B cell (primary cell): ENCODE measurements around the gene HECTD3. TPM values are rescaled to one million over a fixed set of nuclear protein-coding genes. Genes with fewer than 3 reads are reported as not detected.

Source experiments
- ATAC-seq: fragments of 200-7000 bp; cut with Tn5 transposase; one replicate; pipeline ENCODE4 v1.10.0; 2021; ENCODE audit warnings: low read depth, mild to moderate bottlenecking, moderate number of reproducible peaks, moderate library complexity
- CTCF ChIA-PET: fragments of 350-600 bp; sonication (Branson Sonifier 250); formaldehyde crosslinking; loops from one replicate; lab custom pipeline; 2021; ENCODE audit warnings: antibody characterized with exemption, inconsistent platforms; lab: Charles Lee
- POLR2A ChIA-PET: fragments of 350-600 bp; sonication (Branson Sonifier 250); formaldehyde crosslinking; loops from one replicate; lab custom pipeline; 2021; ENCODE audit warnings: antibody characterized with exemption; lab: Charles Lee
- DNase-seq: peaks from one replicate; pipeline ENCODE4 v3.0.0; 2013
- H2AFZ ChIP-seq: 2 replicates; pipeline ENCODE4 v1.6.1; 2012; ENCODE audit warnings: mild to moderate bottlenecking, low read depth, low read length; ENCODE audit not compliant: insufficient read depth, poor library complexity, severe bottlenecking
- H3K27ac ChIP-seq, 2 donors: 1 replicate in 1 of 2; 2 replicates in 1 of 2; pipeline ENCODE4 v1.5.1; 2012 to 2013; ENCODE audit warnings: low read length in 2 of 2, mild to moderate bottlenecking in 2 of 2, moderate library complexity in 1 of 2
- H3K27me3 ChIP-seq, 4 experiments: fragments of 200-600 bp in 1 of 4; sonication (generic) in 1 of 4; replicated peaks in 1 of 4; 1 replicate in 2 of 4; 2 replicates in 2 of 4; pipeline versions ENCODE4 v1.6.1 to v1.7.0; 2013 to 2016; ENCODE audit warnings: low read length in 3 of 4, mild to moderate bottlenecking in 2 of 4, mixed read lengths in 1 of 4, moderate library complexity in 1 of 4; ENCODE audit not compliant: insufficient read depth in 4 of 4, control insufficient read depth in 3 of 4; ENCODE audit errors: control extremely low read depth in 1 of 4
- H3K36me3 ChIP-seq, 2 experiments: replicated peaks in 1 of 2; 1 replicate in 1 of 2; 2 replicates in 1 of 2; pipeline versions ENCODE4 v1.6.1 to v1.7.1; 2013; ENCODE audit warnings: low read length in 1 of 2; ENCODE audit not compliant: insufficient read depth in 2 of 2, control insufficient read depth in 1 of 2; ENCODE audit errors: control extremely low read depth in 1 of 2, extremely low read depth in 1 of 2
- H3K4me1 ChIP-seq, 2 donors: fragments of 200-600 bp in 1 of 2; sonication (generic) in 1 of 2; 1 replicate in 1 of 2; 2 replicates in 1 of 2; pipeline versions ENCODE4 v1.5.1 to v1.6.1; 2013 to 2017; ENCODE audit warnings: low read length in 2 of 2; ENCODE audit not compliant: control insufficient read depth in 2 of 2, insufficient read depth in 2 of 2
- H3K4me2 ChIP-seq: replicated peaks from 2 replicates; pipeline ENCODE3; 2012; ENCODE audit warnings: mild to moderate bottlenecking, low read depth, low read length; ENCODE audit not compliant: poor library complexity, severe bottlenecking
- H3K4me3 ChIP-seq, 5 experiments: fragments of 200-600 bp in 1 of 5; sonication (generic) in 1 of 5; 1 replicate in 3 of 5; 2 replicates in 2 of 5; pipeline versions ENCODE4 v1.5.1 to v1.7.0; 2011 to 2016; ENCODE audit warnings: low read length in 4 of 5, mild to moderate bottlenecking in 4 of 5, low read depth in 2 of 5, control low read depth in 1 of 5, moderate library complexity in 1 of 5; ENCODE audit not compliant: insufficient read depth in 1 of 5; ENCODE audit errors: control extremely low read depth in 1 of 5, extremely low read depth in 1 of 5
- H3K79me2 ChIP-seq: fragments of 200-600 bp; sonication (generic); one replicate; pipeline ENCODE4 v1.6.0; 2016; ENCODE audit warnings: low read length; ENCODE audit not compliant: control insufficient read depth, insufficient read depth
- H3K9ac ChIP-seq: fragments of 200-600 bp; sonication (generic); 2 replicates; pipeline ENCODE4 v1.6.1; 2017; ENCODE audit warnings: mild to moderate bottlenecking, low read length, moderate library complexity
- H3K9me3 ChIP-seq, 3 donors: one replicate each; pipeline versions ENCODE4 v1.6.1 to v1.7.1; 2013; ENCODE audit warnings: low read length in 2 of 3; ENCODE audit not compliant: control insufficient read depth in 2 of 3, insufficient read depth in 1 of 3; ENCODE audit errors: control extremely low read depth in 1 of 3
- H4K20me1 ChIP-seq: 2 replicates; pipeline ENCODE4 v1.6.0; 2012; ENCODE audit warnings: mild to moderate bottlenecking, low read length; ENCODE audit not compliant: insufficient read depth, control insufficient read depth, poor library complexity, severe bottlenecking
- H3K27ac Mint-ChIP-seq: one replicate; pipeline ENCODE4 v1.8.0; 2021; ENCODE audit warnings: mixed read lengths
- H3K27me3 Mint-ChIP-seq: one replicate; pipeline ENCODE4 v1.8.0; 2021; ENCODE audit warnings: mixed read lengths
- H3K4me1 Mint-ChIP-seq: one replicate; pipeline ENCODE4 v1.8.0; 2021; ENCODE audit warnings: mixed read lengths
- H3K4me3 Mint-ChIP-seq: one replicate; pipeline ENCODE4 v1.8.0; 2021; ENCODE audit warnings: mixed read lengths
- H3K9me3 Mint-ChIP-seq: one replicate; pipeline ENCODE4 v1.8.0; 2022; ENCODE audit warnings: mixed read lengths; ENCODE audit not compliant: insufficient read depth
- EZH2 ChIP-seq: IDR thresholded peaks from 2 replicates; pipeline ENCODE4 v1.6.1; 2012; ENCODE audit warnings: borderline replicate concordance, low read depth, mild to moderate bottlenecking, moderate library complexity, low read length; ENCODE audit not compliant: insufficient read depth, poor library complexity, severe bottlenecking
- WGBS: methylation state at CpG from one replicate; pipeline ENCODE4 v1.1.5; 2013; ENCODE audit warnings: missing lambda C conversion rate; ENCODE audit not compliant: insufficient coverage; 5-methylcytosine and 5-hydroxymethylcytosine counted together
- intact Hi-C: fragments of 100-400 bp; cut with micrococcal nuclease; formaldehyde crosslinking; loops from one replicate; pipeline ENCODE4 v1.10.0; 2022
- polyA plus RNA-seq: library from polyadenylated mRNA; depleted of rRNA; stranded (reverse); fragments of >200 nt; gene quantifications from 2 replicates; pipeline ENCODE4 v1.2.3, GENCODE V29; 2012
- total RNA-seq, 2 donors: library from RNA; stranded (reverse); fragments of 120-200 nt in 1 of 2; gene quantifications; 1 replicate in 1 of 2; 2 replicates in 1 of 2; pipeline versions ENCODE4 v1.2.3 to v1.2.4, GENCODE V29; 2013 to 2022
- TF ChIP-seq, protein P1 (sequence below): fragments of 200-600 bp; IDR thresholded peaks from one replicate; pipeline ENCODE4 v1.8.0; 2022; ENCODE audit warnings: antibody characterized with exemption, mild to moderate bottlenecking

HECTD3 gene
- total and polyA plus RNA-seq, 2 donors (not counting 1 experiment from before 2014, with no cell fraction given) = 44.5 to 66.8 TPM

DNA sequence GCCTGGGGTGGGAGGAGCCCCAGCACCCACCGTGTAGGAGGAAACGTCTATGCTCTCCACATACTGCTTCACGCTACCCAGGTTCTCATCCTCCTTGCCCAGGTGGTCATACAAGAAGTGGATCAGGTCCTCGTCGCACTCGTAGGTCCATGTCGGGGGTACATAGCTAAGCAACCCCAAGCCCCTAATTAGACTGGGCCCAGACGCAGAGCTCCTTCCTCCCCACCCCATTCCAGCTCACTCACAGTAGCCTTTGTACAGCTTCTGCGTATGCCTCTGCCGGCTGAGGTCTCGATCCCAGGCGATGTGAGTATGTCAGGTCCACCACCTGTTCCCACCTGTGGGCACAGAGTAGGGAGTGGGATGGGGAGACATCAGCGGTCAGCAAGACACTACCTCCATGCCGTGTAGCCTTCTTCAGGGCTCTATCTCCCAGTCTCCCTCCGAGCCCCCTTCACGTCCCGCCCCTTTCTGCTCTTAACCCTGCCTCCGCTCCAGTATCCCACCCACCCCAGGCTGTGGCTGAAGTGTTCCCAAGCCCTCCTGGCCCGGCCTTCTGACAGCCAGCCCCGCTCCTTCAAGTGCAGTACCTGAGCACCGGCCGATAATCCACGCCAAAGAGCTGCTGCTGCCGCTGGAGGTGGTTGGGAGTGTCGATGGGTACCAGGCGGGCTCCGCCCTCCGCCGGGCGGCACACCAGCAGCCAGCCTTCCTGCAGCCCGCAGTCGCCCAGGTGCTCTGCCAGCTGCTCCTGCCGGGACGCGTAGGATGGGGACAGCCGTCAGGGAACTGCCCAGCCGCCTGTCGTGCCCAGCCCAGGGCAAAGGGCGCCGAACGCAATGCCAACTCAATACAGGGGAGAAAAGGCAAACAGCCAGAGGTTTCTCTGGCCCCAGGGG, 919 bp downstream of the HECTD3 start:
- TF ChIP-seq, protein P1, sequence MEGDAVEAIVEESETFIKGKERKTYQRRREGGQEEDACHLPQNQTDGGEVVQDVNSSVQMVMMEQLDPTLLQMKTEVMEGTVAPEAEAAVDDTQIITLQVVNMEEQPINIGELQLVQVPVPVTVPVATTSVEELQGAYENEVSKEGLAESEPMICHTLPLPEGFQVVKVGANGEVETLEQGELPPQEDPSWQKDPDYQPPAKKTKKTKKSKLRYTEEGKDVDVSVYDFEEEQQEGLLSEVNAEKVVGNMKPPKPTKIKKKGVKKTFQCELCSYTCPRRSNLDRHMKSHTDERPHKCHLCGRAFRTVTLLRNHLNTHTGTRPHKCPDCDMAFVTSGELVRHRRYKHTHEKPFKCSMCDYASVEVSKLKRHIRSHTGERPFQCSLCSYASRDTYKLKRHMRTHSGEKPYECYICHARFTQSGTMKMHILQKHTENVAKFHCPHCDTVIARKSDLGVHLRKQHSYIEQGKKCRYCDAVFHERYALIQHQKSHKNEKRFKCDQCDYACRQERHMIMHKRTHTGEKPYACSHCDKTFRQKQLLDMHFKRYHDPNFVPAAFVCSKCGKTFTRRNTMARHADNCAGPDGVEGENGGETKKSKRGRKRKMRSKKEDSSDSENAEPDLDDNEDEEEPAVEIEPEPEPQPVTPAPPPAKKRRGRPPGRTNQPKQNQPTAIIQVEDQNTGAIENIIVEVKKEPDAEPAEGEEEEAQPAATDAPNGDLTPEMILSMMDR = no peak
- no peak for TF ChIP-seq EZH2
- H3K27ac ChIP-seq = peak overlapping the region in 1 of 2 donors; percentile 79
- peaks cover 41% of the 10 kb centered on the region for H3K79me2 ChIP-seq
- Mint-ChIP-seq H3K27ac (peak overlapping the region; percentile 46), H3K27me3 (no peaks in the 10 kb centered on the region), H3K4me3 (peak overlapping the region; percentile 91), H3K9me3 (no peaks in the 10 kb centered on the region), H3K4me1 (peaks cover 43% of the 10 kb centered on the region)
- ATAC-seq (no peak), DNase-seq (no peak)
- 29% methylated on average over 38 of the region's 41 CpGs for WGBS
- H4K20me1 ChIP-seq = peaks cover 14% of the 10 kb centered on the region
- H3K4me1 ChIP-seq = peaks cover 31 to 42% of the 10 kb centered on the region in 2 donors
- peak overlapping the region; percentile 85 for H3K9ac ChIP-seq
- H3K36me3 ChIP-seq = peaks cover 2 to 54% of the 10 kb centered on the region in 2 experiments
- peak overlapping the region; percentile 86 for H2AFZ ChIP-seq
- intact Hi-C loops = loop anchor here (5.0 kb wide), 5 partner anchors 42 to 378 kb away; partner anchors contain the start of genes RPS8 and ZSWIM5
- ChIA-PET CTCF (interaction anchor here (0.7 to 11.9 kb wide), 17 partner anchors 9 to 515 kb away, joined by 3 to 388 read pairs (median 6); partner anchors contain the start of genes EIF2B3, MUTYH, PLK3 and PRDX1), POLR2A (interaction anchor here (0.7 to 4.9 kb wide), 13 partner anchors 24 to 541 kb away, joined by 3 to 59 read pairs (median 6); partner anchors contain the start of genes AKR1A1, EIF2B3, MUTYH and PRDX1)
- no peaks in the 10 kb centered on the region for H3K9me3 ChIP-seq
- H3K4me2 ChIP-seq = peak overlapping the region; percentile 99
- no peaks in the 10 kb centered on the region for H3K27me3 ChIP-seq
- peak overlapping the region; percentile 59 to 89 (median 78) for H3K4me3 ChIP-seq
